MCF 10A (cell line): ENCODE measurements around the gene IFRD2. TPM values are rescaled to one million over a fixed set of nuclear protein-coding genes. Genes with fewer than 3 reads are reported as not detected.

Source experiments
- BruUV-seq: library from RNA; stranded (reverse); fragments of 400-500 nt; replicated peaks from 2 replicates; lab custom pipeline; 2021; lab: Mats Ljungman, UMichigan
- CTCF ChIA-PET: fragments of 300-600 bp; sonication (Branson Sonifier 250); formaldehyde crosslinking; extraction: SDS; loops from one replicate; lab custom pipeline; 2021; ENCODE audit warnings: antibody characterized with exemption, inconsistent platforms; lab: Yijun Ruan, JAX
- POLR2A ChIA-PET: fragments of 300-600, 350-650 bp; sonication (Branson Sonifier 250); formaldehyde crosslinking; extraction: SDS; loops from one replicate; lab custom pipeline; 2020; ENCODE audit warnings: antibody characterized with exemption, inconsistent platforms; lab: Yijun Ruan, JAX
- DNase-seq: peaks from one replicate; pipeline ENCODE4 v3.0.0-alpha.2; 2018; ENCODE audit not compliant: unreplicated experiment
- H3K27ac Mint-ChIP-seq: one replicate; pipeline ENCODE4 v1.8.0; 2022; ENCODE audit warnings: mild to moderate bottlenecking, low read depth, mixed read lengths; ENCODE audit not compliant: unreplicated experiment
- H3K27me3 Mint-ChIP-seq: one replicate; pipeline ENCODE4 v1.8.0; 2022; ENCODE audit warnings: mixed read lengths; ENCODE audit not compliant: insufficient read depth, unreplicated experiment
- H3K36me3 Mint-ChIP-seq: one replicate; pipeline ENCODE4 v1.8.0; 2022; ENCODE audit warnings: mild to moderate bottlenecking, moderate library complexity, mixed read lengths; ENCODE audit not compliant: insufficient read depth, unreplicated experiment
- H3K4me1 Mint-ChIP-seq: one replicate; pipeline ENCODE4 v1.8.0; 2022; ENCODE audit warnings: mixed read lengths; ENCODE audit not compliant: insufficient read depth, unreplicated experiment
- H3K4me3 Mint-ChIP-seq: one replicate; pipeline ENCODE4 v1.8.0; 2022; ENCODE audit warnings: mild to moderate bottlenecking, moderate library complexity, mixed read lengths; ENCODE audit not compliant: unreplicated experiment
- H3K9me3 Mint-ChIP-seq: one replicate; pipeline ENCODE4 v1.8.0; 2022; ENCODE audit warnings: mixed read lengths; ENCODE audit not compliant: unreplicated experiment
- intact Hi-C: fragments of 100-400 bp; cut with micrococcal nuclease; formaldehyde crosslinking; loops from 2 replicates; pipeline ENCODE4 v1.14.1; 2022
- total RNA-seq: library from RNA; stranded (reverse); gene quantifications from 2 replicates; pipeline ENCODE4 v1.2.3, GENCODE V29; 2022
- TF ChIP-seq, protein P1 (sequence below): fragments of 200-600 bp; IDR thresholded peaks from one replicate; pipeline ENCODE4 v1.8.0; 2022; ENCODE audit warnings: antibody characterized with exemption, mild to moderate bottlenecking; ENCODE audit not compliant: unreplicated experiment

The IFRD2 gene
- total RNA-seq, 1 experiment from 2014 or later: 182 TPM

DNA sequence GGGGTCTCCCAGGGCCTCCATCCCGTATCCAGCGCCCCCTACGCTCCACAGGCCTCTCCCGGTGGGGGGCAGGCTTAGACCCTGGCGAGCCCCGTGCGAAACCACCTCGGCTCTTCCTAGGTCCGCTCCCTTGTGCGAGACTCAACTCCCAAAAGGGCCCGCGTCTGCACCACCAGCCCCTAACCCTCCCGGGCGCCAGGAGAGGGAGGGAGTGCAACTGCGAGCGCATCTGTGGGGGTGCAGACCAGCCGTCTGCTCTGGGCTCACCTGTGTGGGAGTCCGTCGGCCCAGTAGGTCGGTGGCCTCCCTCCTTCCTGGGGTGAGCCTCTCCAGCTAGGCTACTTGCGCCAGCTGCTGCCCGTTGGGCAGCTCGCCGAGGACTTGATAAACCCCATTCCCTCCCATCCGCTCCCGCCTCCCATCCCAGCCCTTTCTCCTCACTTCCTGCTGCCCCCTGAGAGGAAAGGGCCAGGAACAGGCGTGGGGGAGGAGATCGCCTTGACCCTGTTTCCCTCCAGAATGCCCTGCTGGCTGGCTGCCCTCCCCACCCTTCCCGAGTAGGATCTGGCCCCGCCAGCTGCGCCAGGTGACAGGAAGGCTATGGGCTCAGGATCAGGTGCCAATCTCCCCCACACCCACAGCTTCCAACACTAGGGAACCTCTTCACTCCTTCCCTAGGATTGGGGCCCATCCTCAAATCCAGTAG is 30.3 kb upstream of the IFRD2 start, which contains the start of gene HYAL2:
TSS of gene HYAL2 (minus strand) at position 360 of the 706 bp plus-strand sequence. CDS start 2,256 bp downstream, outside the sequence.
- intact Hi-C loops: no loop called here
- CTCF ChIA-PET: interaction anchor here (0.7 to 3.9 kb wide), 9 partner anchors 8 to 56 kb away, joined by 3 to 38 read pairs (median 10); partner anchors contain the start of genes HYAL1, HYAL3, IFRD2 and NAA80
- BruUV-seq: no TSS peak

GRCh38 chr3:50322115-50322385 is 29.8 kb upstream of the IFRD2 start:
- ChIA-PET POLR2A (interaction anchor here (0.6 to 5.0 kb wide), 5 partner anchors 14 to 1670 kb away, joined by 3 to 25 read pairs (median 5); partner anchors contain the start of genes HYAL3, IFRD2 and NAA80), CTCF (interaction anchor here (0.9 to 3.9 kb wide), 4 partner anchors 7 to 56 kb away, joined by 3 to 38 read pairs (median 26); partner anchors contain the start of genes HYAL3, IFRD2 and NAA80)
- Mint-ChIP-seq H3K4me1 (peaks cover 12% of the 10 kb centered on the region), H3K4me3 (no peak overlapping the region), H3K36me3 (no peaks in the 10 kb centered on the region), H3K27me3 (no peaks in the 10 kb centered on the region), H3K9me3 (no peaks in the 10 kb centered on the region), H3K27ac (no peak overlapping the region)
- TF ChIP-seq, protein P1, sequence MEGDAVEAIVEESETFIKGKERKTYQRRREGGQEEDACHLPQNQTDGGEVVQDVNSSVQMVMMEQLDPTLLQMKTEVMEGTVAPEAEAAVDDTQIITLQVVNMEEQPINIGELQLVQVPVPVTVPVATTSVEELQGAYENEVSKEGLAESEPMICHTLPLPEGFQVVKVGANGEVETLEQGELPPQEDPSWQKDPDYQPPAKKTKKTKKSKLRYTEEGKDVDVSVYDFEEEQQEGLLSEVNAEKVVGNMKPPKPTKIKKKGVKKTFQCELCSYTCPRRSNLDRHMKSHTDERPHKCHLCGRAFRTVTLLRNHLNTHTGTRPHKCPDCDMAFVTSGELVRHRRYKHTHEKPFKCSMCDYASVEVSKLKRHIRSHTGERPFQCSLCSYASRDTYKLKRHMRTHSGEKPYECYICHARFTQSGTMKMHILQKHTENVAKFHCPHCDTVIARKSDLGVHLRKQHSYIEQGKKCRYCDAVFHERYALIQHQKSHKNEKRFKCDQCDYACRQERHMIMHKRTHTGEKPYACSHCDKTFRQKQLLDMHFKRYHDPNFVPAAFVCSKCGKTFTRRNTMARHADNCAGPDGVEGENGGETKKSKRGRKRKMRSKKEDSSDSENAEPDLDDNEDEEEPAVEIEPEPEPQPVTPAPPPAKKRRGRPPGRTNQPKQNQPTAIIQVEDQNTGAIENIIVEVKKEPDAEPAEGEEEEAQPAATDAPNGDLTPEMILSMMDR: no peak
- no peak for DNase-seq
- BruUV-seq: no TSS peak
- intact Hi-C loops: no loop called here

More for the DNA sequence above, 30.3 kb upstream of the IFRD2 start, which contains the start of gene HYAL2:
- H3K27ac Mint-ChIP-seq: peak within 1 kb of the TSS; percentile 98
- POLR2A ChIA-PET: interaction anchor here (1.8 to 5.0 kb wide), 2 partner anchors 15 to 30 kb away, joined by 4 to 22 read pairs; partner anchors contain the start of gene IFRD2
- DNase-seq: no peak
- no peaks in the 10 kb centered on the region for H3K27me3 Mint-ChIP-seq
- H3K9me3 Mint-ChIP-seq: no peaks in the 10 kb centered on the region
- H3K4me1 Mint-ChIP-seq: peaks cover 7% of the 10 kb centered on the region
- peak within 1 kb of the TSS; percentile 80 for H3K4me3 Mint-ChIP-seq
- TF ChIP-seq, protein P1: no peak
- no peaks in the 10 kb centered on the region for H3K36me3 Mint-ChIP-seq

DNA sequence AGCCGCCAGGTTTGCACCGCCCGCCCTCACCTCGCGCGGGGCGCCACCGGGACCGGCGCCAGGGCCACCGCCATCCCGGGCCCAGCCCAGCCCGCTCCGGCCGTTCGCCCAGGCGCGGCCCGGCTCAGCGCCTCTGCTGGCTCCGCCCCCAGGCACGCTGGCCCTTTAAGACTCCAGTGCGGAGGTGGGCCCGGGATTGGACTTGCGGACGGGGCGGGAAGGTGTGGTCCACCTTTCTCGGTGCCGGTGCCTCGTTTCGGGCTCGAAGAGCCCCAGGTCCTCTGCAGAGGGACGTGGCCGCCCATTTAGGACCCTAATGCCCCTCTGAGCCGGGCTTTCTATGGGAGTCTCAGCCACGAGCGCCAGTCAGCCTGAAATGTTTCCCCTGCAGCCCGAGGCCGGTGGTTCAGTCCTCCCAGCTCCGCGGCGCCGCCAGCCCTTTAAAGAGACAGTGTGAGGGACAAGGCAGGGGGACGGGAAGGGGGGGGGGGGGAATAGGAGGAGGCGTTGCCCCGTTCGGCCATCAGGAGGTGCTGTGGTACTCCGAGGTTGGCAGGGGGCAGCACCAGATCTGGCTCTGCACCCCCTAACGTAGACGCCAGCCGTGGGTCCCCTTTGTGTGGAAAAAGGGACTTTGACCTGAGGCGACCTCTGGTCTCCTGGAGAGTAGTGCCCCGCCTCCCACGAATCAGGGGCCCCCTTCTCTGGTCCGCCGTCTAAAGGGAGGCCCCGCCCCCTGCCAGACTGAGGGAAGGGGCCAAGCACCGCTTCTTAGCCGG is 29.3 kb upstream of the IFRD2 start:
- Mint-ChIP-seq H3K4me1 (peaks cover 17% of the 10 kb centered on the region), H3K36me3 (peaks cover under 1% of the 10 kb centered on the region), H3K27me3 (no peaks in the 10 kb centered on the region), H3K9me3 (no peaks in the 10 kb centered on the region), H3K4me3 (peak overlapping the region; percentile 80), H3K27ac (peak overlapping the region; percentile 98)
- intact Hi-C loops: loop anchor here (1.0 kb wide), 1 partner anchor 22 kb away; the partner anchor contains the start of genes HYAL3 and NAA80
- TF ChIP-seq, protein P1: peak; percentile 38
- BruUV-seq: no TSS peak
- ChIA-PET POLR2A (interaction anchor here (0.6 to 5.0 kb wide), 6 partner anchors 15 to 1671 kb away, joined by 3 to 25 read pairs (median 8); partner anchors contain the start of genes HYAL3, IFRD2 and NAA80), CTCF (interaction anchor here (0.6 to 3.9 kb wide), 7 partner anchors 19 to 1179 kb away, joined by 3 to 38 read pairs (median 3); partner anchors contain the start of genes HYAL3, IFRD2 and NAA80)
- peak; percentile 89 for DNase-seq
